GM23248 (cell line): Measurements from ENCODE around the gene CSNK1G2. TPM values are rescaled to one million over a fixed set of nuclear protein-coding genes. Genes with fewer than 3 reads are reported as not detected.

ENCODE experiments used
- DNase-seq: peaks from one replicate; pipeline ENCODE4 v3.0.0-alpha.2; 2015
- H2AFZ ChIP-seq: fragments of 200-600 bp; sonication (generic); 2 replicates; pipeline ENCODE4 v1.6.1; 2016; ENCODE audit warnings: antibody characterized with exemption
- H3F3A ChIP-seq: fragments of 200-600 bp; sonication (generic); 2 replicates; pipeline ENCODE4 v1.6.1; 2016; ENCODE audit warnings: mild to moderate bottlenecking, antibody characterized with exemption, mixed run types; ENCODE audit not compliant: insufficient read depth
- H3K27ac ChIP-seq: fragments of 200-600 bp; sonication (generic); 2 replicates; pipeline ENCODE4 v1.5.1; 2016; ENCODE audit warnings: mild to moderate bottlenecking
- H3K27me3 ChIP-seq: fragments of 200-600 bp; sonication (generic); replicated peaks from 2 replicates; pipeline ENCODE4 v1.6.1; 2016; ENCODE audit warnings: mild to moderate bottlenecking; ENCODE audit not compliant: insufficient read depth
- H3K36me3 ChIP-seq: fragments of 200-600 bp; sonication (generic); 2 replicates; pipeline ENCODE4 v1.6.1; 2016; ENCODE audit warnings: low read depth, mild to moderate bottlenecking
- H3K4me1 ChIP-seq: fragments of 200-600 bp; sonication (generic); 2 replicates; pipeline ENCODE4 v1.6.1; 2016; ENCODE audit warnings: mild to moderate bottlenecking; ENCODE audit not compliant: insufficient read depth
- H3K4me2 ChIP-seq: fragments of 200-600 bp; sonication (generic); one replicate; pipeline ENCODE4 v1.6.1; 2016; ENCODE audit warnings: mild to moderate bottlenecking; ENCODE audit not compliant: unreplicated experiment
- H3K4me3 ChIP-seq: fragments of 200-600 bp; sonication (generic); 2 replicates; pipeline ENCODE4 v1.5.1; 2016; ENCODE audit warnings: mild to moderate bottlenecking
- H3K79me2 ChIP-seq: fragments of 200-600 bp; sonication (generic); 2 replicates; pipeline ENCODE4 v1.6.1; 2016; ENCODE audit warnings: mild to moderate bottlenecking; ENCODE audit not compliant: insufficient read depth
- H3K9ac ChIP-seq: fragments of 200-600 bp; sonication (generic); 2 replicates; pipeline ENCODE4 v1.6.1; 2016; ENCODE audit warnings: mild to moderate bottlenecking
- H3K9me2 ChIP-seq: fragments of 200-600 bp; sonication (generic); 2 replicates; pipeline ENCODE4 v1.6.1; 2016; ENCODE audit warnings: mixed run types, mild to moderate bottlenecking, moderate library complexity; ENCODE audit not compliant: insufficient read depth
- H3K9me3 ChIP-seq: fragments of 200-600 bp; sonication (generic); one replicate; pipeline ENCODE4 v1.6.1; 2017; ENCODE audit warnings: low read depth
- H4K20me1 ChIP-seq: fragments of 200-600 bp; sonication (generic); 2 replicates; pipeline ENCODE4 v1.6.0; 2016; ENCODE audit not compliant: insufficient read depth
- EZH2 ChIP-seq: fragments of 200-600 bp; sonication (generic); IDR thresholded peaks from 2 replicates; pipeline ENCODE4 v1.6.1; 2018; ENCODE audit warnings: antibody characterized with exemption, mild to moderate bottlenecking; ENCODE audit not compliant: insufficient read depth, poor library complexity, severe bottlenecking
- EZH2phosphoT487 ChIP-seq: fragments of 200-600 bp; sonication (generic); IDR thresholded peaks from 2 replicates; pipeline ENCODE4 v1.6.1; 2018; ENCODE audit warnings: antibody characterized with exemption, moderate library complexity, mild to moderate bottlenecking, low read depth; ENCODE audit not compliant: insufficient read depth
- WGBS, 2 experiments: methylation state at CpG; one replicate each; pipeline ENCODE4 v1.1.6; 2015 to 2017; ENCODE audit warnings: low lambda C conversion rate in 2 of 2, low coverage in 1 of 2; ENCODE audit errors: missing lambda C conversion rate in 2 of 2; 5-methylcytosine and 5-hydroxymethylcytosine counted together
- in situ Hi-C: fragments of 300-500 bp; cut with MboI; formaldehyde crosslinking; loops from 2 replicates; pipeline ENCODE4 v1.15.0; 2020
- polyA plus RNA-seq: library from polyadenylated mRNA; unstranded; fragments of >200 nt; fragmentation: Nextera tagmentation; extraction: Ambion mirVana; gene quantifications from 2 replicates; pipeline ENCODE4 v1.2.1, GENCODE V29; 2016
- total RNA-seq: library from RNA; depleted of rRNA; stranded (reverse); fragments of >200 nt; shearing (Covaris generic); gene quantifications from 2 replicates; pipeline ENCODE4 v1.2.3, GENCODE V29; 2014

The CSNK1G2 gene
- total and polyA plus RNA-seq, 2 experiments from 2014 or later = 9.5 to 76.6 TPM

- Histone ChIP-seq H3K4me2 (no peak overlapping the region), H3K9me3 (no peaks in the 10 kb centered on the region), H3F3A (no peaks in the 10 kb centered on the region), H3K9me2 (no peaks in the 10 kb centered on the region), H3K4me1 (no peaks in the 10 kb centered on the region), H3K36me3 (no peaks in the 10 kb centered on the region; the same call in 1 of the 2 replicates), H2AFZ (no peak overlapping the region), H3K4me3 (no peak overlapping the region), H3K79me2 (peaks cover 9% of the 10 kb centered on the region), H3K9ac (no peak overlapping the region), H3K27me3 (no peaks in the 10 kb centered on the region), H4K20me1 (no peaks in the 10 kb centered on the region), H3K27ac (no peak overlapping the region)
- 96 to 99% methylated on average over 15 to 28 of the region's 28 CpGs for WGBS, 2 experiments
- DNase-seq = no peak
- in situ Hi-C loops = no loop called here
- TF ChIP-seq EZH2phosphoT487 (no peak), EZH2 (no peak)
These were observed 22.0 kb upstream of the CSNK1G2 start for GRCh38 chr19:1918975-1919374.

- Histone ChIP-seq H3K4me2 (no peak overlapping the region), H3K27me3 (no peaks in the 10 kb centered on the region)
These were observed 20.3 kb upstream of the CSNK1G2 start for GRCh38 chr19:1920644-1921043.

DNA sequence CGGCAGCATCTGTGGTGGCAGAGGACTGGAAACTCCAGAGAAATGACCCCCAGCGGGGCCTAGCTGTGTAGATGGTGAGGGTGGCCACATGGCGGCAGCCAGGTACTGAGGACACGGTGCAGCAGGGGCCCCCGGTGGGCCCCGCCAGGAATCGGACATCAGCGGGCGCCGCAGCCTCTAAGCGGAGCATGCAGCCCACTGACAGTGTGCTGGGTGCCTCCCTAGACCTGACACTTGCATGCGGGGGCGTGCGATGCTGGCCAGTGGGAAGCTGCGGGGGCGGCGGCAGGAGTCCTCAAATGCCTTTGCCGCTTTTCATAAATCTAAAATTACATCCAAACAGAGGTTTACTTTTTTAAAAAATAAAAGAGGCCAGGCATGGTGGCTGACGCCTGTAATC lies 19.6 kb upstream of the CSNK1G2 start:
- in situ Hi-C loops = no loop called here
- no peak for DNase-seq

More at GRCh38 chr19:1920644-1921043, 20.3 kb upstream of the CSNK1G2 start:
- Histone ChIP-seq H4K20me1 (no peaks in the 10 kb centered on the region), H3K9me3 (no peaks in the 10 kb centered on the region), H3K9me2 (no peaks in the 10 kb centered on the region), H3K36me3 (no peaks in the 10 kb centered on the region; the same call in 1 of the 2 replicates), H3K79me2 (no peaks in the 10 kb centered on the region), H2AFZ (no peak overlapping the region), H3K4me3 (no peak overlapping the region), H3F3A (no peaks in the 10 kb centered on the region), H3K9ac (no peak overlapping the region), H3K27ac (no peak overlapping the region), H3K4me1 (no peaks in the 10 kb centered on the region)
- TF ChIP-seq EZH2phosphoT487 (no peak), EZH2 (no peak)
- no peak for DNase-seq
- WGBS, 2 experiments = 85 to 88% methylated on average over 19 of the region's 19 CpGs
- in situ Hi-C loops = no loop called here

DNA sequence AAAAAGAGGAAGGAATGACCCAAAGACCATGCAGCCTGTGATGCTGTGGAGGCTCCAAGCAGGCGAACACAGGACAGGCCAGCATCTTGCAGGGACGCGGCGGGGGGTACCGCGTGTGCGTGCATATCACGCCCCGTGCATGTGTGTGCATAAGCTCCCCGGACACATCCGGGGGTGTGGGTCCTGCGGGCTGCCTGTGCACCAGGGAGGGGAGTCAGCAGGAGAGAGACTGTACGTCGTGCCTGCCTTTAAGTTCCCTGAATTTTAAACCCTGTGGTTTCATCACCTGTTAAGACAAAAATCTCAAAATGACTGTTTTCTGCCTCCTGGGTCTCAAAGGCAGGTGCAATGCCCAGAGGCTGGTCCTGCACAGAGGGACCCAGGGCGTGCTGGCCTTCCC lies 19.1 kb upstream of the CSNK1G2 start:
- 98% methylated on average over 15 of the region's 15 CpGs for WGBS, 2 experiments
- no peak for TF ChIP-seq EZH2
- no peak for TF ChIP-seq EZH2phosphoT487
- no peaks in the 10 kb centered on the region for H3K9me3 ChIP-seq
- no peak overlapping the region for H3K4me3 ChIP-seq
- in situ Hi-C loops = no loop called here
- no peak overlapping the region for H3K27ac ChIP-seq
- H3K9ac ChIP-seq = no peak overlapping the region
- no peak overlapping the region for H3K4me2 ChIP-seq
- H3K4me1 ChIP-seq = no peaks in the 10 kb centered on the region
- H3K27me3 ChIP-seq = no peaks in the 10 kb centered on the region
- H3K9me2 ChIP-seq = no peaks in the 10 kb centered on the region
- no peaks in the 10 kb centered on the region for H3K79me2 ChIP-seq
- no peak for DNase-seq
- no peaks in the 10 kb centered on the region for H3F3A ChIP-seq
- no peaks in the 10 kb centered on the region; the same call in 1 of the 2 replicates for H3K36me3 ChIP-seq
- no peak overlapping the region for H2AFZ ChIP-seq
- no peaks in the 10 kb centered on the region for H4K20me1 ChIP-seq

More for the DNA sequence above, 19.6 kb upstream of the CSNK1G2 start:
- no peak overlapping the region for H3K27ac ChIP-seq
- no peak for TF ChIP-seq EZH2
- no peak for TF ChIP-seq EZH2phosphoT487
- no peaks in the 10 kb centered on the region for H3K9me3 ChIP-seq
- H3K79me2 ChIP-seq = no peaks in the 10 kb centered on the region
- no peak overlapping the region for H3K4me2 ChIP-seq
- WGBS, 2 experiments = 93 to 95% methylated on average over 19 of the region's 19 CpGs
- H3K9ac ChIP-seq = no peak overlapping the region
- no peak overlapping the region for H2AFZ ChIP-seq
- H3K27me3 ChIP-seq = no peaks in the 10 kb centered on the region
- no peaks in the 10 kb centered on the region for H3F3A ChIP-seq
- H3K4me3 ChIP-seq = no peak overlapping the region
- H3K4me1 ChIP-seq = no peaks in the 10 kb centered on the region
- H3K36me3 ChIP-seq = no peaks in the 10 kb centered on the region; the same call in 1 of the 2 replicates
- H3K9me2 ChIP-seq = no peaks in the 10 kb centered on the region
- no peaks in the 10 kb centered on the region for H4K20me1 ChIP-seq

DNA sequence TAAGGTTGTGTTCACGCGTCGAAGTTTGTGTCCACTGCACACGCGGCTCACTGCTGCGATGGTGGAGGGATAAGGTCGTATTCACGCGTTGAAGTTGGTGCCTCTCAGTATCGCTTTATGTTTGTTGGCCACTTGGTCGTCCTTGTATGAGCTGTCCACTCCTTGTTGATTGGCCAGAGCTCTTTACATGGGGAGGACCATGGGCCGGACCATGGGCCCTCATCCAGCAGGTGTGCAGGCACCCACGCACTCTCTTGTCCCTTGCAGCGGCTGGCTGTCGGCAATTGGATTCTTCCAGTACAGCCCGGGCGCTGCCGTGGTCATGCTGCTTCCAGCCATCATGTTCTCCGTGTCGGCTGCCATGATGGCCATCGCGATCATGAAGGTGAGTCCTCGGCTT lies 18.2 kb upstream of the CSNK1G2 start:
- TF ChIP-seq EZH2 (no peak), EZH2phosphoT487 (no peak)
- Histone ChIP-seq H3K27me3 (no peaks in the 10 kb centered on the region), H3K9me3 (no peaks in the 10 kb centered on the region), H3F3A (no peaks in the 10 kb centered on the region), H3K27ac (no peak overlapping the region), H3K9me2 (no peaks in the 10 kb centered on the region), H3K4me3 (no peak overlapping the region), H3K36me3 (no peaks in the 10 kb centered on the region; the same call in 1 of the 2 replicates), H3K9ac (no peak overlapping the region), H3K4me2 (no peak overlapping the region), H2AFZ (no peak overlapping the region), H3K4me1 (no peaks in the 10 kb centered on the region), H3K79me2 (no peaks in the 10 kb centered on the region), H4K20me1 (no peaks in the 10 kb centered on the region)
- DNase-seq = no peak
- in situ Hi-C loops = no loop called here
- WGBS, 2 experiments = 93 to 98% methylated on average over 19 to 23 of the region's 23 CpGs
